H9 (cell line): Measurements from ENCODE around the gene ZNF587B. TPM values are rescaled to one million over a fixed set of nuclear protein-coding genes. Genes with fewer than 3 reads are reported as not detected.

Source experiments
- total RNA-seq: library from RNA; stranded (reverse); gene quantifications from 2 replicates; pipeline ENCODE4 v1.2.1, GENCODE V29; 2021

Gene ZNF587B
- total RNA-seq, 1 experiment from 2014 or later, result 45.2 TPM

Other genes with a start within 250 kb of the ZNF587B start
- 27.8 and 28.1 TPM in 2 replicates for gene ZIK1, start 246.2 kb upstream of the ZNF587B start, total RNA-seq
- gene ZNF530, start 230.4 kb upstream of the ZNF587B start, total RNA-seq, result 7.9 and 9.3 TPM in 2 replicates
- 43.2 and 44.1 TPM in 2 replicates for gene ZNF134, start 216.1 kb upstream of the ZNF587B start, total RNA-seq
- gene ZNF211, start 197.1 kb upstream of the ZNF587B start, total RNA-seq, result 12.9 and 14.8 TPM in 2 replicates
- not detected in 2 replicates for gene ZSCAN4, start 161.4 kb upstream of the ZNF587B start, total RNA-seq
- gene ZNF551, start 148.3 kb upstream of the ZNF587B start, total RNA-seq, result 28.7 and 30.6 TPM in 2 replicates
- gene ZNF154, start 121.1 kb upstream of the ZNF587B start, total RNA-seq, result 17.6 and 18.7 TPM in 2 replicates
- gene ZNF671, start 102.7 kb upstream of the ZNF587B start, total RNA-seq, result 9.0 and 9.3 TPM in 2 replicates
- 19.7 and 22.8 TPM in 2 replicates for gene ZNF776, start 83.5 kb upstream of the ZNF587B start, total RNA-seq
- 14.8 and 17.6 TPM in 2 replicates for gene ZNF586, start 60.6 kb upstream of the ZNF587B start, total RNA-seq
- 9.2 and 11.3 TPM in 2 replicates for gene ZNF552, start 15.4 kb upstream of the ZNF587B start, total RNA-seq
- 37.5 and 40.0 TPM in 2 replicates for gene ZNF587, start 19.6 kb downstream of the ZNF587B start, total RNA-seq
- gene ZNF814, start 58.7 kb downstream of the ZNF587B start, total RNA-seq, result 98.7 and 103 TPM in 2 replicates
- 22.1 and 22.2 TPM in 2 replicates for gene ZNF417, start 86.3 kb downstream of the ZNF587B start, total RNA-seq
- 25.1 and 26.2 TPM in 2 replicates for gene ZNF418, start 105.1 kb downstream of the ZNF587B start, total RNA-seq
- gene ZNF256, start 117.4 kb downstream of the ZNF587B start, total RNA-seq, result 11.9 and 12.3 TPM in 2 replicates
- gene C19orf18, start 144.2 kb downstream of the ZNF587B start, total RNA-seq, result 0.26 and 0.33 TPM in 2 replicates
- 13.4 and 14.1 TPM in 2 replicates for gene ZNF606, start 172.5 kb downstream of the ZNF587B start, total RNA-seq
- gene ZSCAN1, start 203.7 kb downstream of the ZNF587B start, total RNA-seq, result 0.77 and 1.2 TPM in 2 replicates
- 4.7 and 5.4 TPM in 2 replicates for gene ZNF135, start 229.0 kb downstream of the ZNF587B start, total RNA-seq